Left ventricle myocardium inferior (tissue), 1 donor: ENCODE measurements around the gene CEACAM16. TPM values are rescaled to one million over a fixed set of nuclear protein-coding genes. Genes with fewer than 3 reads are reported as not detected.

ENCODE experiments used
- DNase-seq: peaks from one replicate; pipeline ENCODE4 v3.0.0-alpha.2; 2020
- H3K27ac ChIP-seq: fragments of 200-600 bp; replicated peaks from 2 replicates; pipeline ENCODE4 v1.8.0; 2021
- H3K27me3 ChIP-seq: fragments of 200-600 bp; 2 replicates; pipeline ENCODE4 v1.8.0; 2021; ENCODE audit warnings: low read depth
- H3K36me3 ChIP-seq: fragments of 200-600 bp; 2 replicates; pipeline ENCODE4 v1.8.0; 2021
- H3K4me1 ChIP-seq: fragments of 200-600 bp; 2 replicates; pipeline ENCODE4 v1.8.0; 2021
- H3K4me3 ChIP-seq: fragments of 200-600 bp; 2 replicates; pipeline ENCODE4 v1.8.0; 2021; ENCODE audit warnings: mild to moderate bottlenecking, moderate library complexity
- H3K9me3 ChIP-seq: fragments of 200-600 bp; replicated peaks from 2 replicates; pipeline ENCODE4 v1.8.0; 2021
- intact Hi-C: fragments of 100-400 bp; cut with micrococcal nuclease; formaldehyde crosslinking; loops from one replicate; pipeline ENCODE4 v1.11.0; 2022
- total RNA-seq: library from RNA; stranded (reverse); fragmentation: NEBNext Ultra II Directional; extraction: Animal tissue kit (Norgen Biotek cat#: 25700); gene quantifications from one replicate; pipeline ENCODE4 v1.2.1, GENCODE V29; 2021
- TF ChIP-seq, protein P1 (sequence below): fragments of 200-600 bp; IDR thresholded peaks from 2 replicates; pipeline ENCODE4 v1.8.0; 2021; ENCODE audit warnings: antibody characterized with exemption, mild to moderate bottlenecking, borderline replicate concordance
- donor health status: DM: no; HTN: yes; CAD: no; lungs with severe emphysema.

CEACAM16 gene
- total RNA-seq, 1 donor from 2014 or later: not detected

DNA sequence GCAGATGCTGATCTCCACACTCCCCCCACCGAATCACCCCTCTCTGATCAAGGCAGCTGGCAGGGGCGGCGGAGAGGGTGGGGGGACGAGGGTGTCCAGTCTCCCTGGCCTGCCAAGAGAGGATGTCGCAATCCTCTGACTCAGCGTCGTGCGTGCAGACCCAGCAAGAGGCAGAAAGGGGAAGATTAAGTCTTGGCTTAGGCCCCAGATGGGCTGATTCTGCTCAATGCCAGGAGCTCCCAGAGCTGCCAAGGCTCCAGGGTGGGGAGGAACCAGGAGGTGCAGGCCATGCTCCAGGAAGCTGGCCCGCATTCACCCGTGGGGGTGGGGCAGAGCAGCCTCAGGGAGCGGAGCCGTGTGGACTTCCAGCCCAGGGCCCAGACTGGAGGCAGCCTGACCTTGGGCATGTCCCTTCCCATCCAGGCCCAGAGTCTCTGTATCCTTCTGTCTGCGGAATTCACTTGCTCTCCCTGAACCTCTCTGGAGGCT is 42.9 kb downstream of the CEACAM16 start:
- H3K9me3 ChIP-seq: no peaks in the 10 kb centered on the region
- TF ChIP-seq, protein P1, sequence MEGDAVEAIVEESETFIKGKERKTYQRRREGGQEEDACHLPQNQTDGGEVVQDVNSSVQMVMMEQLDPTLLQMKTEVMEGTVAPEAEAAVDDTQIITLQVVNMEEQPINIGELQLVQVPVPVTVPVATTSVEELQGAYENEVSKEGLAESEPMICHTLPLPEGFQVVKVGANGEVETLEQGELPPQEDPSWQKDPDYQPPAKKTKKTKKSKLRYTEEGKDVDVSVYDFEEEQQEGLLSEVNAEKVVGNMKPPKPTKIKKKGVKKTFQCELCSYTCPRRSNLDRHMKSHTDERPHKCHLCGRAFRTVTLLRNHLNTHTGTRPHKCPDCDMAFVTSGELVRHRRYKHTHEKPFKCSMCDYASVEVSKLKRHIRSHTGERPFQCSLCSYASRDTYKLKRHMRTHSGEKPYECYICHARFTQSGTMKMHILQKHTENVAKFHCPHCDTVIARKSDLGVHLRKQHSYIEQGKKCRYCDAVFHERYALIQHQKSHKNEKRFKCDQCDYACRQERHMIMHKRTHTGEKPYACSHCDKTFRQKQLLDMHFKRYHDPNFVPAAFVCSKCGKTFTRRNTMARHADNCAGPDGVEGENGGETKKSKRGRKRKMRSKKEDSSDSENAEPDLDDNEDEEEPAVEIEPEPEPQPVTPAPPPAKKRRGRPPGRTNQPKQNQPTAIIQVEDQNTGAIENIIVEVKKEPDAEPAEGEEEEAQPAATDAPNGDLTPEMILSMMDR: no peak
- H3K27ac ChIP-seq: peak overlapping the region; percentile 98
- peak overlapping the region; percentile 24 for H3K4me3 ChIP-seq
- H3K27me3 ChIP-seq: no peaks in the 10 kb centered on the region
- no peaks in the 10 kb centered on the region for H3K36me3 ChIP-seq
- H3K4me1 ChIP-seq: peaks cover 74% of the 10 kb centered on the region
- intact Hi-C loops: no loop called here
- DNase-seq: peak; percentile 97

DNA sequence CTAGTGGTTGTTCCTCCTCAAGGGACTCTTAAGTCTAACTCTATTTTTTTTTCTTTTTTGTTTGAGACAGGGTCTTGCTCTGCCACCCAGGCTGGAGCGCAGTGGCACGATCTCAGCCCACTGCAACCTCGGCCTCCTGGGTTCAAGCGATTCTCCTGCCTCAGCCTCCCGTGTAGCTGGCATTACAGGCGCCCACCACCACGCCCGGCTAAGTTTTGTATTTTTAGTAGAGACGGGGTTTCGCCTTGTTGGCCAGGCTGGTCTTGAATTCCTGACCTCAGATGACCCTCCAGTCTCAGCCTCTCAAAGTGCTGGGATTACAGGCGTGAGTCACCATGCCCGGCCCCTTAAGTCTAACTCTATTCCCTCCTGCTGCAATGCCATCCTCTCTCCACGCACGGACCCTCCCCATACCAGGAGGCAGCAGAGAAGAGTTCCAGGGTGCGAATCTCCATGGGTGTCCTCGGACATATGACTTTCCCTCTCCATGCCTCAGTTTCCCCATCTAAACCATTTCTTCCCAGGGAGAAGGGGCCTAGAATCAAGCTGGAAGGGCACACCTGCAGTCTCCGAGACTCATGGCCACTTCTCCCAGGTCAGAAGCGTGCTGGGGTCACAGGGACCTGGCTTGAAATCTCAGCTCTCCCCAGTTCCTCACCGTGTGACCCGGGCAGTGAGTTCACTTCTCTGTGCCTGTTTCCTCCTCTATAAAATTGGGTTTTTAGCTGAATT is 43.5 kb downstream of the CEACAM16 start:
- Histone ChIP-seq H3K4me1 (peaks cover 78% of the 10 kb centered on the region), H3K36me3 (no peaks in the 10 kb centered on the region), H3K9me3 (no peaks in the 10 kb centered on the region), H3K27ac (peak overlapping the region; percentile 98), H3K27me3 (no peaks in the 10 kb centered on the region), H3K4me3 (peak overlapping the region; percentile 24)
- no peak for DNase-seq
- intact Hi-C loops: no loop called here
- TF ChIP-seq, protein P1: no peak

DNA sequence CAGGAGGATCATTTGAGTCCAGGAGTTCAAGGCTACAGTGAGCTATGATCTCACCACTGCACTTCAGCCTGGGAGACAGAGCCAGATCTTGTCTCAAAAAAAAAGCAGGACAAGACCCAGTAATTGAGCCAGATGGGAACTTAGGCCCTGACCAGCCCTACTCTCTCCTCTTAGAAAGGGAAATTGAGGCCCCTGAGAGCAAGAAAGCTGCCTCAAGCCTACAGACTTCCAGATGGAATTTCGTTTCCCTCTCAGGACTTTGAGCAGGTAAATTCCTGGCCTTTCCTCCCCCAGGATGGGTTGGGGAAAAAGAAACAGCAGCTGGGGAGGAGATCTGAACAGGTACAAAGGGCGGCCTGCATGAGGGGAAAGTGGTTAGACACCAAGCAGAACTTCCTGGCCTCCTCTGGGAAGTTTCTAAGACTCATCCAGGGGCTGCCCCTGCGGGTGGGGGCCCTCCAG is 46.0 kb downstream of the CEACAM16 start:
- H3K4me1 ChIP-seq: peaks cover 87% of the 10 kb centered on the region
- TF ChIP-seq, protein P1: no peak
- peaks cover 1% of the 10 kb centered on the region for H3K36me3 ChIP-seq
- DNase-seq: no peak
- peak overlapping the region; percentile 20 for H3K4me3 ChIP-seq
- H3K9me3 ChIP-seq: no peaks in the 10 kb centered on the region
- H3K27me3 ChIP-seq: no peaks in the 10 kb centered on the region
- intact Hi-C loops: no loop called here
- H3K27ac ChIP-seq: peak overlapping the region; percentile 98

DNA sequence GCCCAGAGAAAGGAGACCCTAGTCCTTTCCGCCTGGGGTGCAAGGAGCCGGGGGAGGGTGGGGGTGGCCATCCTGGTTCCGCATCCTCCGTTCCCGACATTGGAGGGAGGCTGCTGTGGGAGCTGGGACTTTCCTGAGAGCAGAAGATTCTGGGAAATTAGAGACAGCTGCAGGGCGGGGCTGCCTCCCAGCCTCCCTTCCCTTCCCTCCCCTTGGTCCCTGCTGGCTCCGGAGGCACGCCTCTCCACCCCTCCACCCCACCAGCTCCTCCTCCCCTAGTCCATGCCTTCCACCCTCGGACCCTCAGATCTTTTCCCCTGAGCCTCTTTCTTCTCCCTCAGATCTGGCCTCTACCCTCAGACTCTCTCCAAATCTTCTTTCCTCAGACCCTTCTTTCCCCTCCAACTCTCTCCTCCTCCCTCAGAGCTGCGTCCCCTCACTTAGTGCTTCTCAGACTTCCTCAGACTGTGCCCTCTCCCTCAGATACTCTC is 46.4 kb downstream of the CEACAM16 start:
- peak; percentile 86 for DNase-seq
- H3K27ac ChIP-seq: peak overlapping the region; percentile 98
- peaks cover 6% of the 10 kb centered on the region for H3K36me3 ChIP-seq
- H3K4me1 ChIP-seq: peaks cover 90% of the 10 kb centered on the region
- no peaks in the 10 kb centered on the region for H3K27me3 ChIP-seq
- H3K9me3 ChIP-seq: no peaks in the 10 kb centered on the region
- TF ChIP-seq, protein P1: no peak
- intact Hi-C loops: no loop called here
- H3K4me3 ChIP-seq: peak overlapping the region; percentile 20

DNA sequence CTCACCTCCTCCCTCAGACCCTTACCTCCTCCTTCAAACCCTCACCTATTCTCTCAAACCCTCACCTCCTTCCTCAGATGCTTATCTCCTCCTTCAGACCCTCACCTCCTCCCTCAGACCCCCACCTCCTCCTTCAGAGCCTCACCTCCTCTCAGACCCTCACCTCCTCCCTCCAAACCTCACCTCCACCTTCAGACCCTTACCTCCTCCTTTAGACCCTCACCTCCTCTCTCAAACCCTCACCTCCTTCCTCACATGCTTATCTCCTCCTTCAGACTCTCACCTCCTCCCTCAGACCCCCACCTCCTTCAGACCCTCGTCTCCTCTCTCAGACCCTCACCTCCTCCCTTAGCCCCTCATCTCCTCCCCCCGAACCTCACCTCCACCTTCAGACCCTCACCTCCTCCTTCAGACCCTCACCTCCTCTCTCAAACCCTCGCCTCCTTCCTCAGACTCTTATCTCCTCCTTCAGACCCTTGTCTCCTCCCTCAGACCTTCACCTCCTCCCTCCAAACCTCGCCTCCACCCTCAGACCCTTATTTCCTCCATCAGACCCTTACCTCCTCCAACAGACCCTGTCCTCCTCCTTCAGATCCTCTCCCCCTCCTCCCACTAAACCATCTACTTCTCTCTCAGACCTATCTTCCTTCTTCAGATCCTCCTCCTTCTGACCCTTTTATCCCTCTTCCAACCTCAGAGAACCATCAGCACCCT is 47.1 kb downstream of the CEACAM16 start:
- Histone ChIP-seq H3K4me1 (peaks cover 90% of the 10 kb centered on the region), H3K9me3 (no peaks in the 10 kb centered on the region), H3K36me3 (peaks cover 12% of the 10 kb centered on the region), H3K27ac (peak overlapping the region; percentile 98), H3K27me3 (no peaks in the 10 kb centered on the region), H3K4me3 (no peak overlapping the region)
- intact Hi-C loops: no loop called here
- TF ChIP-seq, protein P1: no peak
- DNase-seq: no peak
